ENCODE measurements around the gene COX5A. TPM values are rescaled to one million over a fixed set of nuclear protein-coding genes. Genes with fewer than 3 reads are reported as not detected.
"Not testable (repeated sequence)": the region's sequence is repeated elsewhere in the genome, so short reads cannot be mapped to it uniquely, and the experiment has no call there.

COX5A gene
- polyA plus RNA-seq, 1 donor from 2014 or later = 155 TPM

GRCh38 chr15:74937272-74937589 lies 642 bp downstream of the COX5A start:
- Histone ChIP-seq H3K27me3 (ENCODE audit: insufficient read depth, low read depth, low read length) (no peaks in the 10 kb centered on the region), H3F3A (ENCODE audit: insufficient read depth, low read length, poor library complexity, severe bottlenecking) (no peaks in the 10 kb centered on the region), H3K4me2 (ENCODE audit: low read length) (peak overlapping the region; percentile 72), H3K79me2 (replicated peaks; ENCODE audit: insufficient read depth, low read length) (peaks cover 42% of the 10 kb centered on the region), H3K9ac (ENCODE audit: low read length) (peak overlapping the region; percentile 94), H2AFZ (ENCODE audit: low read depth, low read length) (peak overlapping the region; percentile 65), H3K4me3 (ENCODE audit: low read length) (peak overlapping the region; percentile 100), H4K20me1 (ENCODE audit: insufficient read depth) (no peaks in the 10 kb centered on the region), H3K27ac (ENCODE audit: low read length) (peak overlapping the region; percentile 87), H3K9me3 (ENCODE audit: low read length) (no peaks in the 10 kb centered on the region), H3K9me2 (ENCODE audit: insufficient read depth, low read length) (no peaks in the 10 kb centered on the region), H3K36me3 (ENCODE audit: insufficient read depth, low read length) (no peaks in the 10 kb centered on the region)
- TF ChIP-seq SMC3 (conservative IDR thresholded peaks at IDR 0.05; ENCODE audit: poor library complexity) (no peak), RAD21 (conservative IDR thresholded peaks at IDR 0.05) (no peak), POLR2AphosphoS5 (IDR thresholded peaks at IDR 0.05) (no peak), TAF1 (IDR thresholded peaks at IDR 0.05; ENCODE audit: low read depth) (no peak)

- peaks cover 49% of the 10 kb centered on the region for H3K79me2 ChIP-seq (replicated peaks; ENCODE audit: insufficient read depth, low read length)
- not testable (repeated sequence) for H3K9ac ChIP-seq (ENCODE audit: low read length)
Observed at GRCh38 chr15:74935193-74935592, 2.7 kb downstream of the COX5A start.

GRCh38 chr15:74933573-74933972 lies 4.3 kb downstream of the COX5A start:
- no peak for TF ChIP-seq EP300 (conservative IDR thresholded peaks at IDR 0.05; ENCODE audit: poor library complexity, severe bottlenecking)
- TF ChIP-seq CTCF (IDR thresholded peaks at IDR 0.05; ENCODE audit: poor library complexity, severe bottlenecking) = no peak
- no peak for TF ChIP-seq TAF1 (IDR thresholded peaks at IDR 0.05; ENCODE audit: low read depth)
- TF ChIP-seq EZH2 (IDR thresholded peaks at IDR 0.05; ENCODE audit: borderline replicate concordance, insufficient read depth, low read length, poor library complexity, severe bottlenecking) = no peak
- no peak for TF ChIP-seq RAD21 (conservative IDR thresholded peaks at IDR 0.05)
- no peak for TF ChIP-seq MXI1 (conservative IDR thresholded peaks at IDR 0.05; ENCODE audit: poor library complexity, severe bottlenecking)
- TF ChIP-seq SMC3 (conservative IDR thresholded peaks at IDR 0.05; ENCODE audit: poor library complexity) = no peak
- no peak for TF ChIP-seq REST (IDR thresholded peaks at IDR 0.05; ENCODE audit: borderline replicate concordance)
- TF ChIP-seq POLR2AphosphoS5 (IDR thresholded peaks at IDR 0.05) = no peak
- H3K4me2 ChIP-seq (ENCODE audit: low read length) = no peak overlapping the region
- no peak overlapping the region for H3K9ac ChIP-seq (ENCODE audit: low read length)
- H3K79me2 ChIP-seq (replicated peaks; ENCODE audit: insufficient read depth, low read length) = peaks cover 49% of the 10 kb centered on the region
- H3K27me3 ChIP-seq (ENCODE audit: insufficient read depth, low read depth, low read length) = no peaks in the 10 kb centered on the region
- no peaks in the 10 kb centered on the region for H4K20me1 ChIP-seq (ENCODE audit: insufficient read depth)
- H2AFZ ChIP-seq (ENCODE audit: low read depth, low read length) = no peak overlapping the region
- H3K36me3 ChIP-seq (ENCODE audit: insufficient read depth, low read length) = peaks cover 7% of the 10 kb centered on the region
- H3K27ac ChIP-seq (ENCODE audit: low read length) = no peak overlapping the region
- H3K4me3 ChIP-seq (ENCODE audit: low read length) = no peak overlapping the region
- H3F3A ChIP-seq (ENCODE audit: insufficient read depth, low read length, poor library complexity, severe bottlenecking) = no peaks in the 10 kb centered on the region
- no peaks in the 10 kb centered on the region for H3K9me2 ChIP-seq (ENCODE audit: insufficient read depth, low read length)
- no peaks in the 10 kb centered on the region for H3K9me3 ChIP-seq (ENCODE audit: low read length)

More at GRCh38 chr15:74935193-74935592, 2.7 kb downstream of the COX5A start:
- H3K36me3 ChIP-seq (ENCODE audit: insufficient read depth, low read length); H3F3A ChIP-seq (ENCODE audit: insufficient read depth, low read length, poor library complexity, severe bottlenecking); H3K4me3 ChIP-seq (ENCODE audit: low read length); H3K27ac ChIP-seq (ENCODE audit: low read length); H3K27me3 ChIP-seq (ENCODE audit: insufficient read depth, low read depth, low read length); H3K4me2 ChIP-seq (ENCODE audit: low read length); H3K9me2 ChIP-seq (ENCODE audit: insufficient read depth, low read length); H2AFZ ChIP-seq (ENCODE audit: low read depth, low read length); H3K9me3 ChIP-seq (ENCODE audit: low read length); H4K20me1 ChIP-seq (ENCODE audit: insufficient read depth): not testable (repeated sequence)

Measured in neural cell (in vitro differentiated cells).